K562 (cell line): ENCODE measurements around the gene MBOAT1. TPM values are rescaled to one million over a fixed set of nuclear protein-coding genes. Genes with fewer than 3 reads are reported as not detected.

Experiments used
- CC2D1A ChIP-seq: fragments of 450-650 bp; IDR thresholded peaks from 2 replicates; pipeline ENCODE4 v1.6.1; 2017; ENCODE audit warnings: mild to moderate bottlenecking
- CTCFL ChIP-seq: IDR thresholded peaks from 2 replicates; pipeline ENCODE4 v1.6.1; 2011; ENCODE audit warnings: borderline replicate concordance, low read depth, mild to moderate bottlenecking, moderate library complexity, low read length; ENCODE audit not compliant: insufficient read depth, poor library complexity, severe bottlenecking
- FOXJ2 ChIP-seq: fragments of 200-800 bp; sonication (Bioruptor generic); IDR thresholded peaks from 2 replicates; pipeline ENCODE4 v1.6.1; 2016; ENCODE audit warnings: missing genetic modification characterization, missing compliant biosample characterization
- KDM4B ChIP-seq, 2 experiments: fragments of 450-650 bp in 1 of 2; sonication (generic) in 1 of 2; IDR thresholded peaks; 2 replicates each; pipeline ENCODE4 v1.6.1; 2016 to 2017; ENCODE audit warnings: borderline replicate concordance in 2 of 2, antibody characterized with exemption in 1 of 2, low read depth in 1 of 2, mild to moderate bottlenecking in 1 of 2
- MAX ChIP-seq: sonication (generic); formaldehyde crosslinking; IDR thresholded peaks from 2 replicates; pipeline ENCODE4 v1.9.0; 2022; ENCODE audit warnings: mild to moderate bottlenecking, missing genetic modification reagents
- MCM2 ChIP-seq: fragments of 450-650 bp; IDR thresholded peaks from 2 replicates; pipeline ENCODE4 v1.6.1; 2017; ENCODE audit warnings: low read depth, mild to moderate bottlenecking
- PCBP2 ChIP-seq: fragments of 200-400 bp; formaldehyde crosslinking; IDR thresholded peaks from 2 replicates; pipeline ENCODE4 v1.6.1; 2018; ENCODE audit warnings: low read length, low read depth, mild to moderate bottlenecking, moderate library complexity; ENCODE audit not compliant: poor library complexity, severe bottlenecking
- RAD21 ChIP-seq, 2 experiments: fragments of 250-450 bp in 1 of 2; fragments of 450-650 bp in 1 of 2; sonication (Bioruptor Pico) in 1 of 2; formaldehyde crosslinking in 1 of 2; IDR thresholded peaks in 1 of 2; conservative IDR thresholded peaks in 1 of 2; 2 replicates each; pipeline versions ENCODE4 v1.4.0 to v1.8.0; 2020 to 2022; ENCODE audit warnings: mild to moderate bottlenecking in 2 of 2, moderate library complexity in 1 of 2
- THRB ChIP-seq: fragments of 450-650 bp; formaldehyde crosslinking; conservative IDR thresholded peaks from 2 replicates; pipeline ENCODE4 v1.4.0; 2022; ENCODE audit warnings: mild to moderate bottlenecking, missing genetic modification characterization
- TRIM28 ChIP-seq: fragments of 450-650 bp; IDR thresholded peaks from 2 replicates; pipeline ENCODE4 v1.6.1; 2017
- TSHZ1 ChIP-seq: fragments of 250-450 bp; sonication (Bioruptor Pico); IDR thresholded peaks from 2 replicates; pipeline ENCODE4 v1.4.0; 2020; ENCODE audit warnings: mild to moderate bottlenecking, moderate library complexity
- ZC3H11A ChIP-seq: IDR thresholded peaks from 2 replicates; pipeline ENCODE4 v1.6.1; 2012; ENCODE audit warnings: low read depth, low read length, improper control_type of control experiment
- ZEB2 ChIP-seq: fragments of 450-650 bp; IDR thresholded peaks from 2 replicates; pipeline ENCODE4 v1.6.1; 2016
- ZNF124 ChIP-seq: sonication (generic); formaldehyde crosslinking; IDR thresholded peaks from 2 replicates; pipeline ENCODE4 v1.8.1; 2022; ENCODE audit warnings: missing genetic modification reagents
- ZNF512 ChIP-seq: IDR thresholded peaks from 2 replicates; pipeline ENCODE4 v1.6.1; 2016; ENCODE audit warnings: missing genetic modification characterization, missing compliant biosample characterization
- polyA plus RNA-seq, 8 experiments: library from polyadenylated mRNA; depleted of rRNA in 4 of 8; stranded (reverse) in 5 of 8; unstranded in 3 of 8; fragments of >200 nt; fragmentation: Nextera tagmentation in 2 of 8; fragmentation: Illumina TruSeq in 1 of 8; extraction: Ambion mirVana in 2 of 8; extraction: Trizol in 1 of 8; gene quantifications; 2 replicates each; pipeline versions ENCODE4 v1.2.1 to v1.2.3, GENCODE V29; 2011 to 2014; ENCODE audit warnings: inconsistent platforms in 1 of 8, missing spikeins in 1 of 8
- total RNA-seq, 7 experiments: library from RNA; depleted of rRNA in 6 of 7; stranded (reverse); fragments of >200 nt in 6 of 7; fragmentation: Illumina TruSeq in 2 of 7; extraction: Trizol in 2 of 7; gene quantifications; 2 replicates each; pipeline versions ENCODE4 v1.2.1 to v1.2.3, GENCODE V29; 2011 to 2021; ENCODE audit warnings: low replicate concordance in 1 of 7

MBOAT1 gene
- total and polyA plus RNA-seq, 9 of the 15 experiments (the other 6 are each of a cell fraction or from before 2014, with no cell fraction given), result 0.13 to 16.5 (median 10.3) TPM

GRCh38 chr6:20092071-20092566 lies 120.2 kb downstream of the MBOAT1 start (continued):
- TF ChIP-seq THRB (CRISPR knock-in tag) (no peak), TRIM28 (no peak), PCBP2 (no peak), ZEB2 (peak; percentile 36; the same call in 1 of the 2 replicates), MCM2 (no peak), ZNF512 (tag) (no peak), KDM4B (IDR thresholded peaks at IDR 0.05; ENCODE audit: borderline replicate concordance in 2 of 2, low read depth in 1 of 2) (no peak), MAX (CRISPR knock-in tag) (no peak), FOXJ2 (tag) (no peak), RAD21 (CRISPR knock-in tag; conservative IDR thresholded peaks at IDR 0.05 in 1 of 2, IDR thresholded peaks at IDR 0.05 in 1 of 2) (peak; percentile 83 to 95), ZNF124 (CRISPR knock-in tag) (no peak), ZC3H11A (no peak), CC2D1A (0 out of 2 replicates have a peak, but pooled peaks have one; percentile 35), CTCFL (no peak), TSHZ1 (CRISPR knock-in tag) (no peak)
